Fibroblast of lung (primary cell): ENCODE measurements around the gene NPC2.

Experiments
- EZH2 ChIP-seq: IDR thresholded peaks from 2 replicates; pipeline ENCODE4 v1.5.1; 2012; ENCODE audit warnings: low read length, control low read depth, mild to moderate bottlenecking; ENCODE audit errors: missing control alignments
- TF ChIP-seq, protein P1 (sequence below), 2 donors: IDR thresholded peaks in 1 of 2; conservative IDR thresholded peaks in 1 of 2; 1 replicate in 1 of 2; 2 replicates in 1 of 2; pipeline ENCODE4 v1.5.1; 2011 to 2012; ENCODE audit warnings: low read length in 2 of 2, control low read depth in 1 of 2, inconsistent platforms in 1 of 2, low read depth in 1 of 2, mild to moderate bottlenecking in 1 of 2

DNA sequence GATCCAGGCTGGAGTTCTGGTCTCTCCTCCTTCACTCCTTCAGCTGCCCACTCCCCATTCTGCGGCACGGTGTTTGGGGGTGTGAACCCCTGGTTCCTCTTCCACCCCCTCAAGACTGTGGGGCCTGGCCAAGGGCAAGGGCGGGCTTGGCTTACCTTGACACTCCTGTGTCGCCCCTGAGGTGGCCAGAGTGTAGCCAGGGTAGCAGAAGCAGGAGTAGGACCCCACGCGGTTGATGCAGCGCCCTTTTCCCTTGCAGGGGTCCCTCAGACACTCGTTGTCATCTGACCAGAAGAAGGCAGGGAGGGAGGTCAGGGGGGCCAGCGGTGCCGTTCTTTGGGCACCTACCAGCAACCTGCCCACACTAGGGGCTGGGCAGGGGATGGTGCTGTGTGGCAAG, 28.7 kb upstream of the NPC2 start:
- TF ChIP-seq, protein P1, sequence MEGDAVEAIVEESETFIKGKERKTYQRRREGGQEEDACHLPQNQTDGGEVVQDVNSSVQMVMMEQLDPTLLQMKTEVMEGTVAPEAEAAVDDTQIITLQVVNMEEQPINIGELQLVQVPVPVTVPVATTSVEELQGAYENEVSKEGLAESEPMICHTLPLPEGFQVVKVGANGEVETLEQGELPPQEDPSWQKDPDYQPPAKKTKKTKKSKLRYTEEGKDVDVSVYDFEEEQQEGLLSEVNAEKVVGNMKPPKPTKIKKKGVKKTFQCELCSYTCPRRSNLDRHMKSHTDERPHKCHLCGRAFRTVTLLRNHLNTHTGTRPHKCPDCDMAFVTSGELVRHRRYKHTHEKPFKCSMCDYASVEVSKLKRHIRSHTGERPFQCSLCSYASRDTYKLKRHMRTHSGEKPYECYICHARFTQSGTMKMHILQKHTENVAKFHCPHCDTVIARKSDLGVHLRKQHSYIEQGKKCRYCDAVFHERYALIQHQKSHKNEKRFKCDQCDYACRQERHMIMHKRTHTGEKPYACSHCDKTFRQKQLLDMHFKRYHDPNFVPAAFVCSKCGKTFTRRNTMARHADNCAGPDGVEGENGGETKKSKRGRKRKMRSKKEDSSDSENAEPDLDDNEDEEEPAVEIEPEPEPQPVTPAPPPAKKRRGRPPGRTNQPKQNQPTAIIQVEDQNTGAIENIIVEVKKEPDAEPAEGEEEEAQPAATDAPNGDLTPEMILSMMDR (conservative IDR thresholded peaks at IDR 0.05 in 1 of 2, IDR thresholded peaks at IDR 0.05 in 1 of 2; ENCODE audit: low read depth in 1 of 2, low read length in 2 of 2), result no peak
- TF ChIP-seq EZH2, result no peak
